Fibroblast of mammary gland (primary cell): ENCODE data around the gene HTR7.
"Not testable (repeated sequence)": the region's sequence is repeated elsewhere in the genome, so short reads cannot be mapped to it uniquely, and the experiment has no call there.

ENCODE experiments used
- DNase-seq: peaks from one replicate; pipeline ENCODE4 v3.0.0-alpha.2; 2010; ENCODE audit warnings: low read depth
- H3K4me3 ChIP-seq: 2 replicates; pipeline ENCODE4 v1.5.1; 2011; ENCODE audit warnings: low read depth, mild to moderate bottlenecking, low read length, moderate library complexity; ENCODE audit not compliant: control insufficient read depth
- TF ChIP-seq, protein P1 (sequence below): conservative IDR thresholded peaks from 2 replicates; pipeline ENCODE4 v1.5.1; 2011; ENCODE audit warnings: low read depth, low read length, inconsistent platforms; ENCODE audit not compliant: control insufficient read depth, insufficient read depth

HTR7 gene

DNA sequence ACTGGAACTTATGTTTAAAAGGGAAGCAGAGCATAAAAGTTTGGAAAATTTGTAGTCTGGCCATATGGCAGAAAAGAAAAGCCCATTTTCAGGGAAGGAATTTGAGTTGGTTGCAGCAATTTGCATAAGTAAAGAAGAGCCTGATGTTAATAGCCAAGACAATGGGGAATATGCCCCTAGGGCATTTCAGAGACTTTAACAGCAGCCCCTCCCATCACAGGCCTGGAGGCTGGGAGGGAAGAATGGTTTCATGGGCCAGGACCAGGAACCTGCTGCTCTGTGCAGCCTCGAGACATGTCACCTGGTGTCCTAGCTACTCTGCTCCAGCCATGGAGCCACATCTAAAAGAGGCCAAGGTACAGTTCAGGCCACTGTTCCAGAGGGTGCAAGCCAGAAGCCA lies 35.3 kb downstream of the HTR7 start:
- no peak for DNase-seq
- TF ChIP-seq, protein P1, sequence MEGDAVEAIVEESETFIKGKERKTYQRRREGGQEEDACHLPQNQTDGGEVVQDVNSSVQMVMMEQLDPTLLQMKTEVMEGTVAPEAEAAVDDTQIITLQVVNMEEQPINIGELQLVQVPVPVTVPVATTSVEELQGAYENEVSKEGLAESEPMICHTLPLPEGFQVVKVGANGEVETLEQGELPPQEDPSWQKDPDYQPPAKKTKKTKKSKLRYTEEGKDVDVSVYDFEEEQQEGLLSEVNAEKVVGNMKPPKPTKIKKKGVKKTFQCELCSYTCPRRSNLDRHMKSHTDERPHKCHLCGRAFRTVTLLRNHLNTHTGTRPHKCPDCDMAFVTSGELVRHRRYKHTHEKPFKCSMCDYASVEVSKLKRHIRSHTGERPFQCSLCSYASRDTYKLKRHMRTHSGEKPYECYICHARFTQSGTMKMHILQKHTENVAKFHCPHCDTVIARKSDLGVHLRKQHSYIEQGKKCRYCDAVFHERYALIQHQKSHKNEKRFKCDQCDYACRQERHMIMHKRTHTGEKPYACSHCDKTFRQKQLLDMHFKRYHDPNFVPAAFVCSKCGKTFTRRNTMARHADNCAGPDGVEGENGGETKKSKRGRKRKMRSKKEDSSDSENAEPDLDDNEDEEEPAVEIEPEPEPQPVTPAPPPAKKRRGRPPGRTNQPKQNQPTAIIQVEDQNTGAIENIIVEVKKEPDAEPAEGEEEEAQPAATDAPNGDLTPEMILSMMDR: no peak
- H3K4me3 ChIP-seq: no peak overlapping the region

- DNase-seq, H3K4me3 ChIP-seq: not testable (repeated sequence)
Observed at GRCh38 chr10:90821864-90822263, 36.0 kb downstream of the HTR7 start.

DNA sequence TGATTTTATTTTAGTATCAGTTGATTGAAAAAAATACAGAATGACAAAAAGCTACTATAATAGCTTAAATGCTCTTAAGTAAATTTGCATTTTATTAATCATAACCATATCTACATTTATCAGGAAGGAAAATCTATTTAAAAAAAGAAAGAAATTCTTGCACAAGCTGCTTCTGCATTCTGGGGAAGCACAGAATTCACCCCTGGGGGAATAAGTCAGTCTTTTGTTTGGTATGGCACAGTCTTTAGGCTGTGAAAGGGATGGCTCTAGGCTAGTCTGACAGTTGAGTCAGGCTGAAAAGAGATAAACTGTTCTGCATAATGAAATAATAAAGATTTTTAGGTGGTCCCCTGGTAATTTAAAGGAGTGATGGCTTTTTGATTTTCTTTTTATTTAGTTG lies 37.9 kb downstream of the HTR7 start:
- DNase-seq: no peak
- H3K4me3 ChIP-seq: no peak overlapping the region
- TF ChIP-seq, protein P1: no peak

DNA sequence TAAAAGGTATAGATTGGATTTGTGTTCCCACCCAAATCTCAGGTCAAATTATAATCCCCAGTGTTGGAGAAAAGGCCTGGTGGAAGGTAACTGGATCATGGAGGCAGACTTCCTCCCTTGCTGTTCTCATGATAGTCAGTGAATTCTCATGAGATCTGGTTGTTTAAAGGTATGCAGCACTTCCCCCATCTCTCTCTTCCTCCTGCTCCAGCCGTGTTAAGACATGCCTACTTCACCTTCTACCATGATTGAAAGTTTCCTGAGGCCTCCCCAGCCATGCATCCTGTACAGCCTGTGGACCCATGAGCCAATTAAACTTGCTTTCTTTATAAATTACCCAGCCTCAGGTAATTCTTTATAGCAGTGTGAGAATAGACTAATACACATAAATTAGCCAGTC lies 39.1 kb downstream of the HTR7 start:
- no peak overlapping the region for H3K4me3 ChIP-seq
- TF ChIP-seq, protein P1: no peak
- no peak for DNase-seq

- no peak overlapping the region for H3K4me3 ChIP-seq
- no peak for DNase-seq
- TF ChIP-seq, protein P1: no peak
Observed at GRCh38 chr10:90817128-90817889, 40.5 kb downstream of the HTR7 start.

GRCh38 chr10:90816466-90816865 lies 41.4 kb downstream of the HTR7 start:
- H3K4me3 ChIP-seq: no peak overlapping the region
- TF ChIP-seq, protein P1: no peak
- no peak for DNase-seq

DNA sequence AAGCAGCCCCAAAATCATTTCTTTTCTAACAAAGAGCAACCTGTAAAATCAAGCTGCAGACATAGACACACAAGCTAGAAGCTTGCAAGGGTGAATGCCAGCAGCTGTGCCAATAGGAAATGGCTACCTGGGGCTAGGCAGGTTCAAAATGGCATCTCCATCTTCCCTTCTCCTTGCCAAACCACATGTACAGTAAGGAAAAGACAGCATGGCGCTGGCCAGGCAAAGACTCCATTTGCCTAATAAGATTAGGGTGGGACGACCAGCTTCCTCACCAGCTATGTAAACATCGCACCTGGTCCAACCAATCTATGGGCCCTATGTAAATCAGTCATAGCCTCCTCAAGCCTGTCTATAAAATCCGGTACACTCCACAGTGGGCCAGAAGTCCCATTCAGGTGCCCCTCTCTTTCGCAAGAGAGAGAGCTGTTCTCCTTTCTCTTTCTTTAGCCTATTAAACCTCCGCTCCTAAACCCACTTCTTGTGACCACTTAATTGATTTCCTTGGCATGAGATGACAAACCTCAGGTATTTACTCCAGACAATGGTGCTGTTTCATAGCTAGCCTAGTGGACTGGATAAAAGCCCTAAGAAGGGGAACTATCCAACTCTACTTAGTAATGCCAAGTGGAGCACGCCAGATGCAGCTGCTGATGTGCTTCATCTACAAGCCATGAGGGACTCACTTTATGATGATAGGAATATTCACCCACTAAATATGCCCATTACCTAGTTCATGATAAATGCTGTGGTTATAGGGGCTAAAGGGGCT lies 44.1 kb downstream of the HTR7 start:
- no peak overlapping the region for H3K4me3 ChIP-seq
- DNase-seq: peak; percentile 3
- TF ChIP-seq, protein P1: no peak

DNA sequence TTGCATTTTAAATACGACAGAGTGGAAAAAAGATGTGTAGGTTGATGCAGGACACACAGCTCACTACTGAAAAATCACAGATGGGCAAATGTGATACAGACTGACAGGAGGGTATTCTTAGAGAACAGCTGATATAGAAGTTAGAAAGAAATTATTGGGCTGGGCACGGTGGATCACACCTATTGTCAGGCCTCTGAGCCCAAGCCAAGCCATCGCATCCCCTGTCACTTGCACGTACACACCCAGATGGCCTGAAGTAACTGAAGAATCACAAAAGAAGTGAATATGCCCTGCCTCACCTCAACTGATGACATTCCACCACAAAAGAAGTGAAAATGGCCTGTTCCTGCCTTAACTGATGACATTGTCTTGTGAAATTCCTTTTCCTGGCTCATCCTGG lies 50.7 kb downstream of the HTR7 start:
- H3K4me3 ChIP-seq, DNase-seq: not testable (repeated sequence)
